GM12878 (cell line): ENCODE measurements around the gene SETD1B. TPM values are rescaled to one million over a fixed set of nuclear protein-coding genes. Genes with fewer than 3 reads are reported as not detected.

Experiments
- CBX3 ChIP-seq: fragments of 200-600 bp; sonication (generic); IDR thresholded peaks from 2 replicates; pipeline ENCODE4 v1.6.1; 2016; ENCODE audit warnings: low read depth, borderline replicate concordance
- ELK1 ChIP-seq: IDR thresholded peaks from 2 replicates; pipeline ENCODE4 v1.6.1; 2012; ENCODE audit warnings: low read depth, low read length, improper control_type of control experiment
- FOXM1 ChIP-seq: IDR thresholded peaks from 2 replicates; pipeline ENCODE4 v1.6.1; 2012; ENCODE audit warnings: low read depth, mild to moderate bottlenecking, inconsistent platforms, low read length, moderate library complexity
- GATAD2B ChIP-seq: fragments of 450-650 bp; conservative IDR thresholded peaks from 2 replicates; pipeline ENCODE4 v1.6.1; 2017; ENCODE audit warnings: low read depth, mild to moderate bottlenecking, moderate library complexity
- KAT2A ChIP-seq: conservative IDR thresholded peaks from 2 replicates; pipeline ENCODE4 v1.6.1; 2011; ENCODE audit warnings: low read depth, low read length; ENCODE audit not compliant: control insufficient read depth
- MTA2 ChIP-seq: fragments of 450-650 bp; IDR thresholded peaks from 2 replicates; pipeline ENCODE4 v1.6.1; 2016; ENCODE audit warnings: low read depth, mild to moderate bottlenecking, moderate library complexity
- RCOR1 ChIP-seq: conservative IDR thresholded peaks from 2 replicates; pipeline ENCODE4 v1.6.1; 2012; ENCODE audit warnings: low read depth, low read length, improper control_type of control experiment
- RUNX3 ChIP-seq: IDR thresholded peaks from 2 replicates; pipeline ENCODE4 v1.6.1; 2012; ENCODE audit warnings: low read length, inconsistent platforms
- SMARCA5 ChIP-seq: fragments of 450-650 bp; IDR thresholded peaks from 2 replicates; pipeline ENCODE4 v1.6.1; 2017; ENCODE audit warnings: mild to moderate bottlenecking
- SREBF1 ChIP-seq: IDR thresholded peaks from 2 replicates; pipeline ENCODE4 v1.6.1; 2012; ENCODE audit warnings: mild to moderate bottlenecking, low read length
- STAT3 ChIP-seq: IDR thresholded peaks from 2 replicates; pipeline ENCODE4 v1.6.1; 2011; ENCODE audit warnings: low read depth, low read length, improper control_type of control experiment
- TCF12 ChIP-seq: IDR thresholded peaks from 2 replicates; pipeline ENCODE4 v1.6.1; 2011; ENCODE audit warnings: low read depth, mild to moderate bottlenecking, low read length
- YY1 ChIP-seq: IDR thresholded peaks from 2 replicates; pipeline ENCODE4 v1.6.1; 2011; ENCODE audit warnings: low read depth, mild to moderate bottlenecking, low read length
- ZBTB33 ChIP-seq: fragments of 450-650 bp; IDR thresholded peaks from 2 replicates; pipeline ENCODE4 v1.6.1; 2017; ENCODE audit warnings: mild to moderate bottlenecking
- ZNF24 ChIP-seq: fragments of 450-650 bp; IDR thresholded peaks from 2 replicates; pipeline ENCODE4 v1.6.1; 2017; ENCODE audit warnings: antibody characterized with exemption, mild to moderate bottlenecking
- polyA plus RNA-seq, 11 experiments: library from polyadenylated mRNA; depleted of rRNA in 4 of 11; unstranded in 6 of 11; stranded (reverse) in 5 of 11; fragments of >200 nt; fragmentation: Nextera tagmentation in 4 of 11; fragmentation: Illumina TruSeq in 1 of 11; extraction: Ambion mirVana in 4 of 11; extraction: Trizol in 1 of 11; gene quantifications; 1 replicate in 1 of 11; 2 replicates in 10 of 11; pipeline versions ENCODE4 v1.2.1 to v1.2.3, GENCODE V29; 2011 to 2016; ENCODE audit warnings: inconsistent platforms in 2 of 11, missing spikeins in 2 of 11, low read depth in 1 of 11
- total RNA-seq, 4 experiments: library from RNA; depleted of rRNA in 3 of 4; stranded (reverse); fragments of >200 nt in 3 of 4; fragmentation: Illumina TruSeq in 1 of 4; extraction: Trizol in 1 of 4; gene quantifications; 2 replicates each; pipeline versions ENCODE4 v1.2.1 to v1.2.3, GENCODE V29; 2013 to 2021
- TF ChIP-seq, protein P1 (sequence below): fragments of 450-650 bp; formaldehyde crosslinking; IDR thresholded peaks from 2 replicates; pipeline ENCODE4 v1.4.0; 2020; ENCODE audit warnings: mild to moderate bottlenecking, moderate library complexity
- TF ChIP-seq, protein P2 (sequence below): IDR thresholded peaks from 2 replicates; pipeline ENCODE4 v1.6.1; 2012; ENCODE audit warnings: low read length, inconsistent platforms
- TF ChIP-seq, protein P3 (sequence below): fragments of 450-650 bp; IDR thresholded peaks from 2 replicates; pipeline ENCODE4 v1.6.1; 2014; ENCODE audit warnings: mild to moderate bottlenecking
- TF ChIP-seq, protein P4 (sequence below): fragments of 150-350 bp; IDR thresholded peaks from 2 replicates; pipeline ENCODE4 v1.6.1; 2014; ENCODE audit warnings: mild to moderate bottlenecking, low read depth, low read length

The SETD1B gene
- total and polyA plus RNA-seq, 10 of the 15 experiments (the other 5 are each of a cell fraction or from before 2014, with no cell fraction given), result 0.50 to 17.3 (median 1.6) TPM

DNA sequence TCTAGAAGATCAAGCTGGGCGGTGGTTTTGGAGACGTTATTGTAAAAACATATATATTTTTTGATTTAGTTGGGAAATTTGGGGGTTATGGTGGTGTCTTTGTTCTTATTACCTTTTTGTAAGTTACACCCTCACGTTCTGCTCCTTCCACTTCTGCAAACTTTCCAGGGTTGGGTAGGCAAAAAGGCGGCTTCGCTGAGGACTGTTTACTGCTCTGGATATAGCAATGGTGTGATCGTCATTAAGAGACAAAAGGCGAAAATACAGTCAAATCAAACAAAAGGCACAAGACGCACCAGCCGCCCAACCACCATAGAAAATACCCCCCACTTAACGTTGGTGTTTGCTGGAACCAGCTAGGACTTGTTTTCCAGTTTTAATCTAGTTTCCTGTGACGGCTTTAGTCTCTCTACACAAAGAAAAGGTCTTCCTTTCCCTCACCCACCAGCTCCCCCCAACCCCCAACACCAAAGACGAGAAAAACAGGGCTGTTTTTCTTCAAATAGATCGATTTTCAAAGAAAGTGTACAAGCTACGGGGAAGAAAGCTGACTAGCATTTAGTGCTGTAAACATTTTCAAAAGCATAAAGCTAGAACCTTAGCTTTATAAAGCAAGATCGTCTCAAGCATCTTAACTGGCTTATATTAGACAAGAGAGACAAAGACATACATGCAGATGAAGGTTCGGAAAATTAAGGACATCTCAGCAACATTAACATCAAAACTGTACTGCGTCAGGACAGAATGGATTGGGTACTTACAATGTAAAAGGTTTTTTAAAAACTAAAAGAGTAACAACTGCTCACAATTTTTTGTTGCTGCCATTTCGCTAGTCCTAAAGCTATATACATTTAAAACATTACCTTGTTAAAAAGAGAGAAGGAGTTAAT, 2.0 kb upstream of the SETD1B start (continued):
- TF ChIP-seq, protein P1, sequence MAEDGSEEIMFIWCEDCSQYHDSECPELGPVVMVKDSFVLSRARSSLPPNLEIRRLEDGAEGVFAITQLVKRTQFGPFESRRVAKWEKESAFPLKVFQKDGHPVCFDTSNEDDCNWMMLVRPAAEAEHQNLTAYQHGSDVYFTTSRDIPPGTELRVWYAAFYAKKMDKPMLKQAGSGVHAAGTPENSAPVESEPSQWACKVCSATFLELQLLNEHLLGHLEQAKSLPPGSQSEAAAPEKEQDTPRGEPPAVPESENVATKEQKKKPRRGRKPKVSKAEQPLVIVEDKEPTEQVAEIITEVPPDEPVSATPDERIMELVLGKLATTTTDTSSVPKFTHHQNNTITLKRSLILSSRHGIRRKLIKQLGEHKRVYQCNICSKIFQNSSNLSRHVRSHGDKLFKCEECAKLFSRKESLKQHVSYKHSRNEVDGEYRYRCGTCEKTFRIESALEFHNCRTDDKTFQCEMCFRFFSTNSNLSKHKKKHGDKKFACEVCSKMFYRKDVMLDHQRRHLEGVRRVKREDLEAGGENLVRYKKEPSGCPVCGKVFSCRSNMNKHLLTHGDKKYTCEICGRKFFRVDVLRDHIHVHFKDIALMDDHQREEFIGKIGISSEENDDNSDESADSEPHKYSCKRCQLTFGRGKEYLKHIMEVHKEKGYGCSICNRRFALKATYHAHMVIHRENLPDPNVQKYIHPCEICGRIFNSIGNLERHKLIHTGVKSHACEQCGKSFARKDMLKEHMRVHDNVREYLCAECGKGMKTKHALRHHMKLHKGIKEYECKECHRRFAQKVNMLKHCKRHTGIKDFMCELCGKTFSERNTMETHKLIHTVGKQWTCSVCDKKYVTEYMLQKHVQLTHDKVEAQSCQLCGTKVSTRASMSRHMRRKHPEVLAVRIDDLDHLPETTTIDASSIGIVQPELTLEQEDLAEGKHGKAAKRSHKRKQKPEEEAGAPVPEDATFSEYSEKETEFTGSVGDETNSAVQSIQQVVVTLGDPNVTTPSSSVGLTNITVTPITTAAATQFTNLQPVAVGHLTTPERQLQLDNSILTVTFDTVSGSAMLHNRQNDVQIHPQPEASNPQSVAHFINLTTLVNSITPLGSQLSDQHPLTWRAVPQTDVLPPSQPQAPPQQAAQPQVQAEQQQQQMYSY, result no peak
- no peak for TF ChIP-seq RCOR1
- TF ChIP-seq YY1, result 0 out of 2 replicates have a peak, but pooled peaks have one; percentile 8
- TF ChIP-seq RUNX3, result no peak
- TF ChIP-seq, protein P2, sequence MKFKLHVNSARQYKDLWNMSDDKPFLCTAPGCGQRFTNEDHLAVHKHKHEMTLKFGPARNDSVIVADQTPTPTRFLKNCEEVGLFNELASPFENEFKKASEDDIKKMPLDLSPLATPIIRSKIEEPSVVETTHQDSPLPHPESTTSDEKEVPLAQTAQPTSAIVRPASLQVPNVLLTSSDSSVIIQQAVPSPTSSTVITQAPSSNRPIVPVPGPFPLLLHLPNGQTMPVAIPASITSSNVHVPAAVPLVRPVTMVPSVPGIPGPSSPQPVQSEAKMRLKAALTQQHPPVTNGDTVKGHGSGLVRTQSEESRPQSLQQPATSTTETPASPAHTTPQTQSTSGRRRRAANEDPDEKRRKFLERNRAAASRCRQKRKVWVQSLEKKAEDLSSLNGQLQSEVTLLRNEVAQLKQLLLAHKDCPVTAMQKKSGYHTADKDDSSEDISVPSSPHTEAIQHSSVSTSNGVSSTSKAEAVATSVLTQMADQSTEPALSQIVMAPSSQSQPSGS, result no peak
- TF ChIP-seq FOXM1, result no peak
- TF ChIP-seq, protein P3, sequence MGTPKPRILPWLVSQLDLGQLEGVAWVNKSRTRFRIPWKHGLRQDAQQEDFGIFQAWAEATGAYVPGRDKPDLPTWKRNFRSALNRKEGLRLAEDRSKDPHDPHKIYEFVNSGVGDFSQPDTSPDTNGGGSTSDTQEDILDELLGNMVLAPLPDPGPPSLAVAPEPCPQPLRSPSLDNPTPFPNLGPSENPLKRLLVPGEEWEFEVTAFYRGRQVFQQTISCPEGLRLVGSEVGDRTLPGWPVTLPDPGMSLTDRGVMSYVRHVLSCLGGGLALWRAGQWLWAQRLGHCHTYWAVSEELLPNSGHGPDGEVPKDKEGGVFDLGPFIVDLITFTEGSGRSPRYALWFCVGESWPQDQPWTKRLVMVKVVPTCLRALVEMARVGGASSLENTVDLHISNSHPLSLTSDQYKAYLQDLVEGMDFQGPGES, result no peak
- TF ChIP-seq KAT2A, result no peak
- no peak for TF ChIP-seq MTA2
- TF ChIP-seq, protein P4, sequence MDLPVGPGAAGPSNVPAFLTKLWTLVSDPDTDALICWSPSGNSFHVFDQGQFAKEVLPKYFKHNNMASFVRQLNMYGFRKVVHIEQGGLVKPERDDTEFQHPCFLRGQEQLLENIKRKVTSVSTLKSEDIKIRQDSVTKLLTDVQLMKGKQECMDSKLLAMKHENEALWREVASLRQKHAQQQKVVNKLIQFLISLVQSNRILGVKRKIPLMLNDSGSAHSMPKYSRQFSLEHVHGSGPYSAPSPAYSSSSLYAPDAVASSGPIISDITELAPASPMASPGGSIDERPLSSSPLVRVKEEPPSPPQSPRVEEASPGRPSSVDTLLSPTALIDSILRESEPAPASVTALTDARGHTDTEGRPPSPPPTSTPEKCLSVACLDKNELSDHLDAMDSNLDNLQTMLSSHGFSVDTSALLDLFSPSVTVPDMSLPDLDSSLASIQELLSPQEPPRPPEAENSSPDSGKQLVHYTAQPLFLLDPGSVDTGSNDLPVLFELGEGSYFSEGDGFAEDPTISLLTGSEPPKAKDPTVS, result no peak
- TF ChIP-seq ELK1, result no peak
- no peak for TF ChIP-seq CBX3
- no peak for TF ChIP-seq SMARCA5
- no peak for TF ChIP-seq GATAD2B
- TF ChIP-seq TCF12, result no peak
- no peak for TF ChIP-seq STAT3
- TF ChIP-seq SREBF1, result no peak
- TF ChIP-seq ZNF24, result no peak
- TF ChIP-seq ZBTB33, result no peak
